ENCODE measurements around the gene CD4.
"Not testable (repeated sequence)": the region's sequence is repeated elsewhere in the genome, so short reads cannot be mapped to it uniquely, and the experiment has no call there.

Gene CD4

DNA sequence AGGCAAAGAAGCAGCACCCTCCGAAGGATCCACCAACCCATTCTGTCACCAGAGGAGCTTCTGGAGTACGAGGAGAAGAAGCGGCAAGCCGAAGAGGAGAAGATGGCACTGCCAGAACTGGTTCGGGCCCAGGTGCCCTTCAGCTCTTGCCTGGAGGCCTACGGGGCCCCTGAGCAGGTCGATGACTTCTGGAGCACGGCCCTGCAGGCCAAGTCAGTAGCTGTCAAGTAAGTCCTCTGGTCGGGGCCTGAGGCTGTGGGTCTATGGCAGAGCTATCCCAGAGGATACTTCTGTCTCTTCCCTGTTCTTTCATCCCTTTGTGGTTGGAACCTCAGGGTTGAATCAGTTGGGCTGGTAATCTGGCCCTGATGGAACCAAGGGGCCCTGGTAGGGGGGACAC, 72.1 kb downstream of the CD4 start:
- TF ChIP-seq, protein P1, sequence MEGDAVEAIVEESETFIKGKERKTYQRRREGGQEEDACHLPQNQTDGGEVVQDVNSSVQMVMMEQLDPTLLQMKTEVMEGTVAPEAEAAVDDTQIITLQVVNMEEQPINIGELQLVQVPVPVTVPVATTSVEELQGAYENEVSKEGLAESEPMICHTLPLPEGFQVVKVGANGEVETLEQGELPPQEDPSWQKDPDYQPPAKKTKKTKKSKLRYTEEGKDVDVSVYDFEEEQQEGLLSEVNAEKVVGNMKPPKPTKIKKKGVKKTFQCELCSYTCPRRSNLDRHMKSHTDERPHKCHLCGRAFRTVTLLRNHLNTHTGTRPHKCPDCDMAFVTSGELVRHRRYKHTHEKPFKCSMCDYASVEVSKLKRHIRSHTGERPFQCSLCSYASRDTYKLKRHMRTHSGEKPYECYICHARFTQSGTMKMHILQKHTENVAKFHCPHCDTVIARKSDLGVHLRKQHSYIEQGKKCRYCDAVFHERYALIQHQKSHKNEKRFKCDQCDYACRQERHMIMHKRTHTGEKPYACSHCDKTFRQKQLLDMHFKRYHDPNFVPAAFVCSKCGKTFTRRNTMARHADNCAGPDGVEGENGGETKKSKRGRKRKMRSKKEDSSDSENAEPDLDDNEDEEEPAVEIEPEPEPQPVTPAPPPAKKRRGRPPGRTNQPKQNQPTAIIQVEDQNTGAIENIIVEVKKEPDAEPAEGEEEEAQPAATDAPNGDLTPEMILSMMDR (conservative IDR thresholded peaks at IDR 0.05): no peak

GRCh38 chr12:6863033-6863432, 73.7 kb downstream of the CD4 start:
- TF ChIP-seq, protein P1 (conservative IDR thresholded peaks at IDR 0.05): no peak
- no peak overlapping the region for H3K27ac ChIP-seq

More for the DNA sequence above, 72.1 kb downstream of the CD4 start:
- no peak overlapping the region for H3K27ac ChIP-seq

DNA sequence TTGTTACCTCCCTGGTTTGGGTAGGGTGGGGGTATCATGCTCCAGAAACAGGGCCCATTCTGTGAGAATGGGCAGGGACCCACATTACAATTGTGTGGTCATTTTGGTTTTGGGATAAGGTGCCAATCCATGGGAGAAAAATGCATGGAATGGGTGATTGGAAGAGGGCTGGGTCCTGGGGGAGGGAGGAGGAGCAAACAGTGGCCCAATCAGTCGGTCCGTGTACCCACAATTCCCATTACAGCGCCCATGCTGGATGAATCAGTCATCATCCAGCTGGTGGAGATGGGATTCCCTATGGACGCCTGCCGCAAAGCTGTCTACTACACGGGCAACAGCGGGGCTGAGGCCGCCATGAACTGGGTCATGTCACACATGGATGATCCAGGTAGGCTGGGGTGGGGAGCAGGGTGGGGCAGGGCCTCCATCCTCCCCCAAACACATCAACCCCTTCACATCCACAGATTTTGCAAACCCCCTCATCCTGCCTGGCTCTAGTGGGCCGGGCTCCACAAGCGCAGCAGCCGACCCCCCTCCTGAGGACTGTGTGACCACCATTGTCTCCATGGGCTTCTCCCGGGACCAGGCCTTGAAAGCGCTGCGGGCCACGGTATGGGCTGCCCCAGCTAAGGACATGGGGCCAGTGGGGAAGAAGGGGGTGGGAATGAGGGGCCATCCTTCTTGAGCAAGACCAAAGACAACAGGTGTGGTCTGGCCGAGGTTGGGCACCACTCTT, 74.4 kb downstream of the CD4 start:
- TF ChIP-seq, protein P1 (conservative IDR thresholded peaks at IDR 0.05): no peak

GRCh38 chr12:6865307-6865706, 76.0 kb downstream of the CD4 start:
- H3K27ac ChIP-seq: not testable (repeated sequence)

More for the DNA sequence above, 74.4 kb downstream of the CD4 start:
- H3K27ac ChIP-seq: no peak overlapping the region

DNA sequence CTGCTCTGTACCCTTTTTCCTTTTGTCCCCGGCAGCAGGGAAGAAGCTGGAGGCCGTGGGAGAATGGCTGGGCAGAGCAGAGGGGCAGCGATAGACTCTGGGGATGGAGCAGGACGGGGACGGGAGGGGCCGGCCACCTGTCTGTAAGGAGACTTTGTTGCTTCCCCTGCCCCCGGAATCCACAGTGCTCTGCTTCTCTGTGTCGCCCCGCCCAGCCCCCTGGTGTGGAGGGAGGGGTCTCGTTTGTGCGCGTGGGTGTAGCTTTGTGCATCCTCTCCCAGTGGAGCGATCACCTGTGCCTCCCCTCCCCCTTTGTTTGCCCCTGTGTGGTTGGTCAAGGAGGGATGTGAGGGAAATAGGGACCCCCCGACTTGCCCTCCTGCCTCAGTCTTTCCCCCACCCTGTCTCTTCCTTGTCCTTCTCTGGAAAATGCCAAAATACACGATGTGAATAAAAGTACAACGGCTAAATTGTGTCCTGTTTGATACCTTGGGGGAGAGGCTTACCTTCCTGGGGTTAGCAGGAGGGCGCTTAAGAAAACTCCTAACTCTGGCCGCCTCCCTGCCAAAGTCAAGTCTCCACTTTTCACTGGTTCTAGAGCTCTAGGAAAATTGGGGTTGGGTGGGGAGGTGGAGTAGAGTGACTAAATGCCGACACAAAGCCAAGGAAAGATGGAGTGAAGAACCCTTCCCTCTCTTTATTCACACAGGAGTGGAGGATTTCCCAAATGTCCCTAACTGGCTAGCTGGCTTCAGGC, 77.0 kb downstream of the CD4 start:
- TF ChIP-seq, protein P1 (conservative IDR thresholded peaks at IDR 0.05): no peak
- peak overlapping the region; percentile 99 for H3K27ac ChIP-seq

- peak overlapping the region; percentile 99 for H3K27ac ChIP-seq
- TF ChIP-seq, protein P1 (conservative IDR thresholded peaks at IDR 0.05): no peak
Observed at GRCh38 chr12:6866920-6867412, 77.6 kb downstream of the CD4 start.

DNA sequence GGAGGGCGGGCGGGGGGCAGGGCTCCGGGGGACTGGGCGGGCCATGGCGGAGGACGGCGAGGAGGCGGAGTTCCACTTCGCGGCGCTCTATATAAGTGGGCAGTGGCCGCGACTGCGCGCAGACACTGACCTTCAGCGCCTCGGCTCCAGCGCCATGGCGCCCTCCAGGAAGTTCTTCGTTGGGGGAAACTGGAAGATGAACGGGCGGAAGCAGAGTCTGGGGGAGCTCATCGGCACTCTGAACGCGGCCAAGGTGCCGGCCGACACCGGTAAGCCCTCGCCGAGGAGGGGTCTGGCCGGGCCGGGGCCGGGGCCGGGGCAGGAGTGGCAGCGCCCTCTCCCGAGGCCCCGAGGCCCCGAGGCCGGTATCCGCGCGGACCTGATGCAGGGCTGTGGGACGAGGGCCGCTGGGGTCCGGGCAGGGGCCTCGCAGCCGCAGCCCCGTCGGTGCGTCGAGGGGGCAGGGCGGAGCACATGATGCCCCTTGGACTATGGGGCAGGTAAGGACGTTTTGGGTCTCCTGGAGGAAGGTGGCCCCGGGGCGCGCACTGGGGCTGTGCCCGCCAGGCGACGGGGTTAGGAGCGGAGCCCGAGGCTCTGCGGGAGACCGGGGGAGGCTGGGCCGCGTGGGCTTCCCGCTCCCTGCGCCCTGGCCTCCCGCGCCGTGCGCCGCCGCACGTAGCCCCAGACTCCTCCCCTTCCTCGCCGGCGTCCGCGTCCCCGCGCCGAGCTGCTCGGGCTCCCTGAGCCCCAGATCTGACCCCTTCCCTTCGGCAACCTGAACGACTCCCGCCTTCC, 78.3 kb downstream of the CD4 start, which contains the start of gene TPI1:
TSS of gene TPI1 (plus strand) at position 119 of the 798 bp plus-strand sequence. CDS start at position 155, 36 bp downstream.
- peak within 1 kb of the TSS; percentile 99 for H3K27ac ChIP-seq
- TF ChIP-seq, protein P1 (conservative IDR thresholded peaks at IDR 0.05): no peak

Data from VCaP (cell line).